NT2/D1 (cell line): Measurements from ENCODE around the gene LAIR2.

Experiments used
- SUZ12 ChIP-seq: IDR thresholded peaks from 2 replicates; pipeline ENCODE4 v1.6.1; 2011; ENCODE audit not compliant: insufficient read length, insufficient read depth; ENCODE audit errors: extremely low read depth
- YY1 ChIP-seq: IDR thresholded peaks from 2 replicates; pipeline ENCODE4 v1.6.1; 2011; ENCODE audit not compliant: insufficient read length, insufficient read depth
- ZNF274 ChIP-seq: IDR thresholded peaks from 2 replicates; pipeline ENCODE4 v1.6.1; 2011; ENCODE audit warnings: mild to moderate bottlenecking, low read depth, low read length

DNA sequence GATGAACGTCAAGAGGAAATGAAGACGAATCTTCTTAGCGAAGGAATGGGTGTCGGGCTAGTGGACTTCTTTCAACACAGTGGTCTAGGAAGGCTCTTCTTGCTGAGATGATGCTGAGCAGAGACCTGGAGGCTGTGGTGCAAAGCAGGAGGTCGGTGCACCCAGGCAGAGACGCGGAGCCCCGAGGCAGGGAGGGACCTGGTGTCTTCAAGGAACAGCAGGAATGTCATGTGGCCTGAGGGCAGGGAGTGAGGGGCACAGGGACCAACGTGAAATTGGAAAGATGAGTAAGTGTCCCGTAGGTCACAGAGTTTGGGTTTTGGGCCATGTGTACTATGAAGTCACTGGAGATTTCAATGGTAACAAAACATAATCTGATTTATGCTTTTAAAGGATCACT is 18.2 kb upstream of the LAIR2 start:
- TF ChIP-seq ZNF274 (no peak), YY1 (no peak), SUZ12 (no peak)
